ENCODE data around the gene FUOM. TPM values are rescaled to one million over a fixed set of nuclear protein-coding genes. Genes with fewer than 3 reads are reported as not detected.

The FUOM gene
- polyA plus RNA-seq, 1 of the 3 experiments (the other 2 are of a cell fraction), result 32.5 TPM

DNA sequence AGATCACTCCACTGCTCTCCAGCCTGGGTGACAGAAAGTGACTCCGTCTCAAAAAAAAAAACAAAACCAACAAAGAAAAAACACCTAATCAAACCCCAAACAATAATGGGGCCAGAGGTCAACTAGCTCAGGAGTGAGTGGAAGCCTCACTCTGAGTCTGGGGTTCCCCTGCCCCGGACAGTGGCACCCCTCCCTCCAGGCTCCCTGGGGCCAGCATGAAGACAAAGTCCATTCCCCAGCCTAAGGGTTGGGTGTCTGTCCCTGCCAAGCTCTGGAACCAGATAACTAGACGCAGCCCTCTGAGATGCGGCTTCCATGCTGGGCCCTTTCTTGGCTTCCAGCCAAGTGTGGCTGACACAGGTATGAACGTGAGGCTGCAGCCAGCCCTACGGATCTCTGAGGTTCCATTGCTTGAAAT lies 1.7 kb upstream of the FUOM start:
- TF ChIP-seq, protein P1, sequence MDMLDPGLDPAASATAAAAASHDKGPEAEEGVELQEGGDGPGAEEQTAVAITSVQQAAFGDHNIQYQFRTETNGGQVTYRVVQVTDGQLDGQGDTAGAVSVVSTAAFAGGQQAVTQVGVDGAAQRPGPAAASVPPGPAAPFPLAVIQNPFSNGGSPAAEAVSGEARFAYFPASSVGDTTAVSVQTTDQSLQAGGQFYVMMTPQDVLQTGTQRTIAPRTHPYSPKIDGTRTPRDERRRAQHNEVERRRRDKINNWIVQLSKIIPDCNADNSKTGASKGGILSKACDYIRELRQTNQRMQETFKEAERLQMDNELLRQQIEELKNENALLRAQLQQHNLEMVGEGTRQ (IDR thresholded peaks at IDR 0.05; ENCODE audit: borderline replicate concordance, low read depth, low read length), result no peak
- no peak for TF ChIP-seq ELF1 (IDR thresholded peaks at IDR 0.05)
- TF ChIP-seq MXI1 (IDR thresholded peaks at IDR 0.05; ENCODE audit: low read depth, low read length), result 0 out of 2 replicates have a peak, but pooled peaks have one; percentile 12
- TF ChIP-seq RFX5 (IDR thresholded peaks at IDR 0.05; ENCODE audit: low read length), result no peak
- no peak for TF ChIP-seq EP300 (IDR thresholded peaks at IDR 0.05; ENCODE audit: borderline replicate concordance in 1 of 2, low read depth in 1 of 2, low read length in 1 of 2)
- TF ChIP-seq NFIC (IDR thresholded peaks at IDR 0.05; ENCODE audit: borderline replicate concordance), result peak; percentile 39; the same call in 1 of the 2 replicates
- Histone ChIP-seq H2AFZ (ENCODE audit: low read depth) (no peak overlapping the region), H3K9ac (no peak overlapping the region), H3K27ac (ENCODE audit: low read depth in 2 of 2, low read length in 1 of 2) (peak overlapping the region in 1 of 2 experiments; percentile 2; a peak in 1 of 4 replicates), H4K20me1 (ENCODE audit: insufficient read depth) (no peaks in the 10 kb centered on the region), H3K27me3 (ENCODE audit: insufficient read depth) (no peaks in the 10 kb centered on the region), H3K9me2 (no peaks in the 10 kb centered on the region), H3K4me2 (no peak overlapping the region), H3K9me3 (no peaks in the 10 kb centered on the region), H3K4me1 (ENCODE audit: control insufficient read depth in 1 of 2, insufficient read depth in 2 of 2, low read depth in 1 of 2, low read length in 1 of 2) (peaks cover 0 to 36% of the 10 kb centered on the region in 2 experiments; a peak in 1 of 4 replicates), H3F3A (replicated peaks; ENCODE audit: insufficient read depth) (no peaks in the 10 kb centered on the region), H3K36me3 (replicated peaks in 1 of 2; ENCODE audit: control insufficient read depth in 1 of 2, insufficient read depth in 2 of 2, low read length in 1 of 2) (peaks cover 6 to 19% of the 10 kb centered on the region in 2 experiments), H3K4me3 (ENCODE audit: low read depth in 2 of 2, low read length in 1 of 2) (no peak overlapping the region), H3K79me2 (ENCODE audit: insufficient read depth) (no peaks in the 10 kb centered on the region)
- CTCF ChIA-PET, result interaction anchor here (1.0 to 9.1 kb wide), 2 partner anchors 10 to 31 kb away, joined by 3 to 73 read pairs; no protein-coding TSS in a partner anchor
- POLR2A ChIA-PET, result interaction anchor here (1.0 to 1.6 kb wide), 2 partner anchors 14 to 35 kb away, joined by 3 to 5 read pairs; partner anchors contain the start of genes ECHS1 and MTG1
- peak; percentile 59 for DNase-seq
- WGBS (ENCODE audit: low lambda C conversion rate), result 38% methylated on average over 5 of the region's 6 CpGs

- peaks cover 0 to 36% of the 10 kb centered on the region in 2 experiments; a peak in 1 of 4 replicates for H3K4me1 ChIP-seq (ENCODE audit: control insufficient read depth in 1 of 2, insufficient read depth in 2 of 2, low read depth in 1 of 2, low read length in 1 of 2)
- H4K20me1 ChIP-seq (ENCODE audit: insufficient read depth), result no peaks in the 10 kb centered on the region
- POLR2A ChIA-PET, result interaction anchor here (1.6 kb wide), 1 partner anchor 14 kb away, joined by 5 read pairs; the partner anchor contains the start of gene ECHS1
- H3K4me3 ChIP-seq (ENCODE audit: low read depth in 2 of 2, low read length in 1 of 2), result no peak overlapping the region
- no peak overlapping the region for H3K9ac ChIP-seq
- no peaks in the 10 kb centered on the region for H3K9me3 ChIP-seq
- H3K4me2 ChIP-seq, result no peak overlapping the region
- CTCF ChIA-PET, result interaction anchor here (1.0 to 9.1 kb wide), 2 partner anchors 11 to 30 kb away, joined by 3 to 73 read pairs; no protein-coding TSS in a partner anchor
- no peak for TF ChIP-seq MEF2A (IDR thresholded peaks at IDR 0.05; ENCODE audit: borderline replicate concordance, low read depth)
- no peak for TF ChIP-seq FOXM1 (IDR thresholded peaks at IDR 0.05; ENCODE audit: low read depth)
- no peaks in the 10 kb centered on the region for H3K27me3 ChIP-seq (ENCODE audit: insufficient read depth)
- no peaks in the 10 kb centered on the region for H3F3A ChIP-seq (replicated peaks; ENCODE audit: insufficient read depth)
- WGBS (ENCODE audit: low lambda C conversion rate), result 95% methylated on average over 10 of the region's 11 CpGs
- H3K9me2 ChIP-seq, result no peaks in the 10 kb centered on the region
- no peaks in the 10 kb centered on the region for H3K79me2 ChIP-seq (ENCODE audit: insufficient read depth)
- peak overlapping the region in 1 of 2 experiments; percentile 39; a peak in 1 of 4 replicates for H3K27ac ChIP-seq (ENCODE audit: low read depth in 2 of 2, low read length in 1 of 2)
- H2AFZ ChIP-seq (ENCODE audit: low read depth), result no peak overlapping the region
- peaks cover 6 to 14% of the 10 kb centered on the region in 2 experiments for H3K36me3 ChIP-seq (replicated peaks in 1 of 2; ENCODE audit: control insufficient read depth in 1 of 2, insufficient read depth in 2 of 2, low read length in 1 of 2)
- DNase-seq, result no peak
Measured at GRCh38 chr10:133358925-133359310, 1.1 kb upstream of the FUOM start.

Measured in SK-N-SH (cell line).